CD4-positive, alpha-beta T cell (primary cell): ENCODE measurements around the gene GLIS1. TPM values are rescaled to one million over a fixed set of nuclear protein-coding genes. Genes with fewer than 3 reads are reported as not detected.
A peak's percentile ranks its signal among the peaks of the same experiment; 100 is the strongest.

Source experiments
- ATAC-seq: fragments of 200-7000 bp; cut with Tn5 transposase; one replicate; pipeline ENCODE4 v1.10.0; 2022; ENCODE audit warnings: mild to moderate bottlenecking; ENCODE audit not compliant: poor library complexity
- CTCF ChIA-PET: fragments of 350-600 bp; sonication (Branson Sonifier 250); formaldehyde crosslinking; loops from one replicate; lab custom pipeline; 2021; ENCODE audit warnings: antibody characterized with exemption, inconsistent platforms; lab: Charles Lee
- POLR2A ChIA-PET: fragments of 350-600 bp; sonication (Branson Sonifier 250); formaldehyde crosslinking; loops from one replicate; lab custom pipeline; 2021; ENCODE audit warnings: antibody characterized with exemption, inconsistent platforms; lab: Charles Lee
- DNase-seq, 14 experiments: peaks; one replicate each; pipeline ENCODE4 v3.0.0-alpha.2; 2013 to 2020; ENCODE audit warnings: mixed read lengths in 2 of 14
- H3K27ac ChIP-seq, 2 donors: one replicate each; pipeline versions ENCODE4 v1.5.1 to v1.7.0; 2013; ENCODE audit warnings: low read length in 2 of 2, low read depth in 1 of 2, mild to moderate bottlenecking in 1 of 2
- H3K27me3 ChIP-seq, 2 experiments: 1 replicate in 1 of 2; 2 replicates in 1 of 2; pipeline versions ENCODE4 v1.6.1 to v1.7.0; 2013; ENCODE audit warnings: low read length in 2 of 2, control low read depth in 1 of 2, mild to moderate bottlenecking in 1 of 2, moderate library complexity in 1 of 2; ENCODE audit not compliant: insufficient read depth in 2 of 2, control insufficient read depth in 1 of 2
- H3K36me3 ChIP-seq: one replicate; pipeline ENCODE4 v1.6.1; 2013; ENCODE audit warnings: low read length, control low read depth; ENCODE audit not compliant: insufficient read depth
- H3K4me1 ChIP-seq: one replicate; pipeline ENCODE4 v1.6.1; 2013; ENCODE audit warnings: low read length, control low read depth; ENCODE audit not compliant: insufficient read depth
- H3K4me3 ChIP-seq: one replicate; pipeline ENCODE4 v1.5.1; 2013; ENCODE audit warnings: mild to moderate bottlenecking, low read length, moderate library complexity
- H3K9me3 ChIP-seq, 2 experiments: 1 replicate in 1 of 2; 2 replicates in 1 of 2; pipeline versions ENCODE4 v1.6.1 to v1.7.0; 2013; ENCODE audit warnings: low read length in 2 of 2, mild to moderate bottlenecking in 2 of 2, control low read depth in 1 of 2, moderate library complexity in 1 of 2; ENCODE audit not compliant: control insufficient read depth in 1 of 2, insufficient read depth in 1 of 2
- H3K27ac Mint-ChIP-seq: one replicate; pipeline ENCODE4 v1.8.0; 2020; ENCODE audit warnings: mixed read lengths
- H3K27me3 Mint-ChIP-seq: one replicate; pipeline ENCODE4 v1.8.0; 2021; ENCODE audit warnings: mixed read lengths
- H3K36me3 Mint-ChIP-seq: one replicate; pipeline ENCODE4 v1.8.0; 2021; ENCODE audit warnings: low read depth, mixed read lengths
- H3K4me1 Mint-ChIP-seq: one replicate; pipeline ENCODE4 v1.8.0; 2021; ENCODE audit warnings: low read depth, mixed read lengths
- H3K4me3 Mint-ChIP-seq: one replicate; pipeline ENCODE4 v1.8.0; 2020; ENCODE audit warnings: mild to moderate bottlenecking, mixed read lengths
- H3K9me3 Mint-ChIP-seq: one replicate; pipeline ENCODE4 v1.8.0; 2020; ENCODE audit warnings: mixed read lengths
- CTCF ChIP-seq: fragments of 200-600 bp; IDR thresholded peaks from one replicate; pipeline ENCODE4 v1.8.0; 2022; ENCODE audit warnings: antibody characterized with exemption, mild to moderate bottlenecking
- intact Hi-C, 2 experiments: fragments of 100-400 bp; cut with DNase I in 1 of 2; cut with micrococcal nuclease in 1 of 2; formaldehyde crosslinking; loops; one replicate each; pipeline versions ENCODE4 v1.15.1 to v1.9.0; 2023 to 2025; cut with DNase I, micrococcal nuclease
- polyA plus RNA-seq, 2 donors: library from polyadenylated mRNA; unstranded; fragments of 120-200 nt; gene quantifications; one replicate each; pipeline ENCODE4 v1.2.1, GENCODE V29; 2013
- total RNA-seq, 174 experiments: library from RNA in 2 of 174; stranded (reverse) in 2 of 174; gene quantifications; one replicate each; pipeline ENCODE4 v1.2.3 and lab custom pipeline; 2021 to 2026

The GLIS1 gene
- total RNA-seq (not detected), total RNA-seq (lab: John Stamatoyannopoulos, UW) (0 to 0.18 (median 0) reads per million in 172 experiments)
- 0.03 TPM for polyA plus RNA-seq (2013, experiment 1 of 2)
- polyA plus RNA-seq (2013, experiment 2 of 2) = 0.04 TPM

- Histone ChIP-seq H3K4me3 (peak within 1 kb of the TSS; percentile 24), H3K27me3 (peaks cover 39 to 51% of the 10 kb centered on the region in 2 experiments), H3K4me1 (peaks cover 17% of the 10 kb centered on the region), H3K36me3 (no peaks in the 10 kb centered on the region), H3K9me3 (peaks cover 0 to 3% of the 10 kb centered on the region in 2 experiments), H3K27ac (no peak within 1 kb of the TSS)
- intact Hi-C loops = no loop called here
- H3K9me3 Mint-ChIP-seq = no peaks in the 10 kb centered on the region
- ATAC-seq (peak; percentile 43), DNase-seq (peak in 9 of 14 experiments; percentile 6 to 47 (median 26))
- no peak for TF ChIP-seq CTCF
- H3K27ac Mint-ChIP-seq = no peak within 1 kb of the TSS
- H3K4me1 Mint-ChIP-seq = peaks cover 5% of the 10 kb centered on the region
- no peaks in the 10 kb centered on the region for H3K36me3 Mint-ChIP-seq
- POLR2A ChIA-PET = no interaction called here
- peak within 1 kb of the TSS; percentile 70 for H3K4me3 Mint-ChIP-seq
- CTCF ChIA-PET = no interaction called here
- H3K27me3 Mint-ChIP-seq = peaks cover 72% of the 10 kb centered on the region
Observed at GRCh38 chr1:53739109-53739681, at the start of gene GLIS1. Gene GLIS1, minus strand, starts transcription at chr1:53739164. Its CDS starts 1,100 bp downstream, at chr1:53738064.

GRCh38 chr1:53787655-53788054, 48.7 kb upstream of the GLIS1 start:
- no peaks in the 10 kb centered on the region for H3K4me1 ChIP-seq
- TF ChIP-seq CTCF = no peak
- H3K36me3 Mint-ChIP-seq = peaks cover 73% of the 10 kb centered on the region
- H3K9me3 Mint-ChIP-seq = no peaks in the 10 kb centered on the region
- intact Hi-C loops = no loop called here
- CTCF ChIA-PET = no interaction called here
- no peak overlapping the region for H3K27ac ChIP-seq
- POLR2A ChIA-PET = no interaction called here
- no peak overlapping the region for H3K4me3 ChIP-seq
- no peak overlapping the region for H3K27ac Mint-ChIP-seq
- H3K9me3 ChIP-seq = no peaks in the 10 kb centered on the region
- H3K36me3 ChIP-seq = peaks cover 37% of the 10 kb centered on the region
- H3K27me3 ChIP-seq = no peaks in the 10 kb centered on the region
- no peaks in the 10 kb centered on the region for H3K27me3 Mint-ChIP-seq
- no peak for DNase-seq
- H3K4me3 Mint-ChIP-seq = no peak overlapping the region
- no peak for ATAC-seq
- H3K4me1 Mint-ChIP-seq = no peaks in the 10 kb centered on the region

DNA sequence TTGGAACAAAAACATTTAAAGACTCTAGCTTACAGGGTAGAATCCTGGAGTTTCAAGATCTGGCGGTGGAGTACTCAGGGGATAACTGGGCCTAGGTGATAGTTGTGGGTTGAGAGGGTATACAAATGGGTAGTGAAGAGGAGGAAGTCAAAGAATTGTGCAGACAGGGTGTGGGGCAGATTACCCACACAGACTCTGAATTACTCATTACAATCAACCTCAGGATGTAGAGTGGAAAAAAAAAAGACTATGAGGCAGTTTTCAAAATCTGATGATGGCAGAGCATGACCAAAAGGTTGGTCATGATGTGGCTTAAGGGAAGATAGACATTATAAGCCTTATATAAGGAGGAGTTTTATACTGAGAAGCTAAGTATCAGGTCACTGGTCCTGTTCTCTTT, 44.1 kb upstream of the GLIS1 start:
- Mint-ChIP-seq H3K36me3 (peaks cover 85% of the 10 kb centered on the region), H3K27me3 (no peaks in the 10 kb centered on the region), H3K27ac (no peak overlapping the region), H3K9me3 (no peaks in the 10 kb centered on the region), H3K4me1 (no peaks in the 10 kb centered on the region), H3K4me3 (no peak overlapping the region)
- DNase-seq (no peak), ATAC-seq (no peak)
- TF ChIP-seq CTCF = no peak
- H3K27ac ChIP-seq = no peak overlapping the region
- H3K36me3 ChIP-seq = peaks cover 53% of the 10 kb centered on the region
- intact Hi-C loops = no loop called here
- H3K27me3 ChIP-seq = no peaks in the 10 kb centered on the region
- POLR2A ChIA-PET = no interaction called here
- H3K4me1 ChIP-seq = no peaks in the 10 kb centered on the region
- CTCF ChIA-PET = no interaction called here
- H3K9me3 ChIP-seq = no peaks in the 10 kb centered on the region
- no peak overlapping the region for H3K4me3 ChIP-seq
